ENCODE results near the gene BST2.

- TF ChIP-seq CTCF (IDR thresholded peaks at IDR 0.05; ENCODE audit: low read depth, low read length, missing input control) (no peak), RAD21 (IDR thresholded peaks at IDR 0.05) (no peak), HNF4A (conservative IDR thresholded peaks at IDR 0.05) (no peak), YY1 (IDR thresholded peaks at IDR 0.05) (no peak), MAX (IDR thresholded peaks at IDR 0.05) (no peak), RXRA (IDR thresholded peaks at IDR 0.05) (no peak)
Measured at GRCh38 chr19:17398902-17399527, 6.4 kb downstream of the BST2 start.

All from liver (tissue), 3 donors.